GM18499 (cell line): Measurements from ENCODE around the gene CPNE1.

Source experiments
- ATAC-seq: cut with Tn5 transposase; IDR thresholded peaks from one replicate; pipeline ENCODE4 v1.9.1; 2021; ENCODE audit warnings: moderate number of reproducible peaks; ENCODE audit not compliant: insufficient read depth, unreplicated experiment

CPNE1 gene

DNA sequence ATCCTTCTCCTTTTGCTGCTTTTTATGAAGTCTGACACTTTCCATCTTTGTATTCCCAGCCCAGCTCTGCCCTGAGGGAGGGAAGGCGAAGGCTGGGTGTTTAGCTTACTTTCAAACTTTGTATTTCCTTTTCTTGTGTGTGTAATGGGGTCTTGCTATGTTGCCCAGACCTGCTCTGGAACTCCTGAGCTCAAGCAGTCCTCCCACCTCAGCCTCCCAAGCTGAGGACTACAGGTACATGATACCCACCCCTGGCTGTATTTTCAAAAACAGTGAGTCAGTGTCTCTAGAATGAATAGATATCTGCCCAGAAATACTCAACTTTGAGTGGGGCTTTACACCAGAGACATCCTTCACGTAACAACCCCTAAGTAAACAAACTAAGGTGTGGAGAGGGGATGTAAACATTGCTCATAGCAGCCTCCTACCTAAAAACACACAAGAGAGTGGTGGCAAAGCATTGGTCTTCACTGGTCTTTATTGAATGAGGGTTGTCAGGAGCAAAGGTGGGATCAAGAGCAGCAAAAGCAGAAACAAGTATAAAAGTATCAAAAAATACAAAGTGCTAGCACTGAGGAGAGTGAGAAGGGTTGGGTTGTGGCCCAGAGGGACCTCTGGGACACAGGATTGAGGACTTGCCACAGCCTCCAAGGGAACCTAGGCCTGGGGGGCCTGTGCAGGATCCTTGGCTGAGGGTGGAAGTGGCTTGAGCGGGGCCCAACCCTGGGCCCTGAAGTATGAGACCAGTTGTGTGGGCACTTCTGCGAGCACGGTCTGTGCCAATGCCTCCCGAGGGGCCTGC, 38.9 kb downstream of the CPNE1 start:
- ATAC-seq, result no peak

DNA sequence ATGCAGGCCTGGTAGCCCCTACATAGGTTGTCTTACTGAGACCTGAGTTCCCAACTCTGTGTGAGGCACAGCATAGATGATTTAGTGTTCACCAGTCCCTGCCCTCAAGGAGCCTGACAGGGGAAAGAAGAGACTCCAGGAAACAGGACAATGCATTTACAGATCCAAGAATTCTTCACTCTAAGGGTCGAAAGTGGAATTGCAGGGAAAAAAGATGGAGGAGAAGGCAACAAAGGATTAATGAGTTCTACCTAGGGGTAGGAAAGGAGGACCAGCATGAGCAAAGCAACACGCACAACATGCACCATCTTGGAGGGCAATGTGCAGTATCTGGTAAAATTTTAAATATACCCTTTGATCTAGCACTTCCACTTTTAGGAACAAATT, 43.1 kb downstream of the CPNE1 start:
- ATAC-seq, result no peak

DNA sequence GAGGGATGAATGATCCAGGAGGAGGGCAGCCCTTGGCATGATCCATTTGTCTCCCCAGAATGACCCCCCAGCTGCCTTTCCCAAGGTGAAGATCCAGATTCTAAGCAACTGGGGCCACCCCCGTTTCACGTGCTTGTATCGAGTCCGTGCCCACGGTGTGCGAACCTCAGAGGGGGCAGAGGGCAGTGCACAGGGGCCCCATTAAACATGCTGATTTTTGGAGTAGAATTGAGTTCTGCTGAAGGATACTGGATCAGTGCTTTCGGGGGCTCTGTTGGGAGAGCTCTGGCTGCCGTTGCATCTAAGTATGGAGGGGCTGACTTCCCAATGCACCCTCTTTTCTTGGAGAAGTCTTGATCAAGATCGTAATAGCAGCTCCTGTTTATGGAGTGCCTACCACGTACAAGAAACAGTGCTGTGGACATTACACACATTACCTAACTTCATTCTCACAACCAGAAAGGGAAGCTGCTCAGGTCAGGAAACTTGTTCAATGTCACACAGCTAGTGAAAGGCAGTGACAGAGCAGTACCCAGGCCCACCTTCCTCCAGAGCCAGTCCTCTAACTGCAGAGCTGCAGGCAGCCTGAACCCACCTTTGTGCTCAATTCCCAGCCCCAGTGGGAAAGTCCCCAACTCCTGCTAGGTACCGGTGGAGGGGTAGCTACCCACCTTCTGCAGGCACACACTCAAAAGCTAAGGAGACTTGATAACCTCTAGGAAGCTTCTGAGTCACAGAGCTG, 43.7 kb downstream of the CPNE1 start:
- no peak for ATAC-seq

DNA sequence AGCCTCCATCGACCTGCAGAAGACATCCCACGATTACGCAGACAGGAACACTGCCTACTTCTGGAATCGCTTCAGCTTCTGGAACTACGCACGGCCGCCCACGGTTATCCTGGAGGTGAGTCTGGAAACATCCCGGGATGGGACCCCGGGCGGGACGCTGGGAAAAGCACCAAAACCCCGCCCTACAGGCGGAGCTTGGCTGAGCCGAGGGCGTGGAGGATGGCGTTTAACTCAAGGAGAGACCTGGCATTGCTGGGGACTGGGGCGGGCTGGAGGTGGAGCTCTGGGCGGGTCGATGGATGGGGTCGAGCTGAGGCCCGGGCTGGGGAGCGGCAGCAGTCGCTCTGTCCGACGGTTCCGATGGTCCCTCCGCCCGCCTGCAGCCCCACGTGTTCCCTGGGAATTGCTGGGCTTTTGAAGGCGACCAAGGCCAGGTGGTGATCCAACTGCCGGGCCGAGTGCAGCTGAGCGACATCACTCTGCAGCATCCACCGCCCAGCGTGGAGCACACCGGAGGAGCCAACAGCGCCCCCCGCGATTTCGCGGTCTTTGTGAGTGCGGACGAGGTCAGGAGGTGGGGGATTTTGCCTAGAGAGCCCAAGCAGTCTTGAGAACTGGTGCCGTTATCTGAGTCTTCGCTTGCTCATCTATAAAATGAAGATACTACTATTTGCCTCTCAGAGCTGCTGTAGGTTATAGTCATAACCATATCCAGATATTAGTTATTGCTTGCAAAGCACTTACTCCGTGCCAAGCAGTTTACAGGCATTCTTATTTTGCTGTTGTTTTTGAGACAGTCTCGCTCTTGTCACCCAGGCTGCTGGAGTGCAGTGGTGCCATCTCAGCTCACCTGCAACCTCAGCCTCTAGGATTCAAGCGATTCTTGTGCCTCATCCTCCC, 45.3 kb downstream of the CPNE1 start:
- ATAC-seq, result no peak

DNA sequence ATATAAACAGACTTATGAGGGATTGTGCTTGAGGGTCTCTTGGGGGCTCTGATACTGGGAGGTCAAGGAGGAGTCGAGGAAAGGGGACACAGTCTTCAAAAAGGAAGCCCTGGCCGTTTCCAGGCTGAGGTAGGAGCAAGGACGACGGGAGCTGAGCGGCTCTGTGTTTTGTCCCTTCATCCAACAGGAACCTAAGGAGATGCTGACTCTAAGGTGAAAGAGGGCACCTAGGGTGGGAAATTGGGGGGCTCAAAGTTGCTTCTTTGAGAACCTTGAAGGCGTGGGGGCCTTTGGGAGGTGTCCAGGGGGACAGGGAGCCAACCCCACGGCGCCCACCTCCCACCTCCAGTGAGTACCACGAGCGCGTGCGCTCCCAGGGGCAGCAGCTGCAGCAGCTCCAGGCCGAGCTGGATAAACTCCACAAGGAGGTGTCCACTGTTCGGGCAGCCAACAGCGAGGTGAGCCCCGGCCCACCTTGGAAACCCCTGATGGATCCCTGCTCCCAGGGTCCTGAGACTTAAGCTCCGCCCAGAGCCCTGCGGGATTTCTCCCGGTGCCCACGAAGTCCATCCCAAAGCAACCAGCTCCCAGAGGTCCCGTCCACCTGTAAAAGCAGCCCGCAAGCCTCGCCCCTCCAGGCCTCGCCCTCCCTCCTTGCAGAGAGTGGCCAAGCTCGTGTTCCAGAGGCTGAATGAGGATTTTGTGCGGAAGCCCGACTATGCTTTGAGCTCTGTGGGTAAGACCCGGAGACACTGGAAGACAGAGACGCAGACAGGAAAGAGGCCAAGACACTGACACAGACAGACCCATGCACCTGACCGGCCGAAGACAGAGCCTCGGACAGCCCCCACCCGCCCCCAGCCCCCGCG, 46.2 kb downstream of the CPNE1 start:
- ATAC-seq, result no peak

DNA sequence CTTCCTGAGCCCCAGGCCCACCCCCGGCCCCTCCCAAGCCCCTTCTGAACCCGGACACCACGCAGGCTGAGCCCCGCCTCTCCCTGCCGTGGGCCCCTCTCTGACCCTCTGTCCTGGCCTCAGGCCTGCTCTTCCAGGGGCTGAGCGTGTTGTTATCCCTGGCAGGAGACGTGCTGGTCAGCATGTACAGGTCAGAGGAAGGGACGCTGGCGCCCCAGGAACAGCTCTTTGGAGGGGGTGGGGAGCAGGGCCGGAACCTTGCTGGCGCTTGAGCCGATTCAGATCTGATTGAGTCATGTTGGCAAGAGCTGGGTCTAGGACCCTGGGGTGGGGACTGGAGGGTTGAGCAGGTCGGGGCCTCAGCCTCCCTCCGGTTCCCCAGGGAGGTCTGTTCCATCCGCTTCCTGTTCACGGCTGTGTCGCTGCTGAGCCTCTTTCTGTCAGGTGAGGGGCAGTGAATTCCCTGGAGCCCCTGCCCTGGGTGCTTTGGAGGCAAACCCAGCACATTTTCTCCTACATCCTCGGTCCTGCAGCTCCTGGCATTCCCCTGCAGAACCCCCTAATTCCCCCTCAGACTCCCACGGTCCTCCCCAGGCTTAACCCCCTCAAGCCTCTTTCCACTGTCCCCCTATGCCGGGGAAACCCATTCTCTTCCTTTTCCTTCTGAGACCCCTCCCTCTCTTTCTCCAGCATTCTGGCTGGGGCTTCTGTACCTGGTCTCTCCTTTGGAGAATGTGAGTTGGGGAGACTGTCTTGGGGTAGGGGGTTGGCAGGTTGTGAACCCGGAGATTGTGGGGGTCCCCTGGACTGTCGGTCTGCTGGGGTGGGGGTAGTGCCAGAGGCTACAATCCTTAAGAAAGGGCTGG, 47.1 kb downstream of the CPNE1 start:
- ATAC-seq, result no peak

DNA sequence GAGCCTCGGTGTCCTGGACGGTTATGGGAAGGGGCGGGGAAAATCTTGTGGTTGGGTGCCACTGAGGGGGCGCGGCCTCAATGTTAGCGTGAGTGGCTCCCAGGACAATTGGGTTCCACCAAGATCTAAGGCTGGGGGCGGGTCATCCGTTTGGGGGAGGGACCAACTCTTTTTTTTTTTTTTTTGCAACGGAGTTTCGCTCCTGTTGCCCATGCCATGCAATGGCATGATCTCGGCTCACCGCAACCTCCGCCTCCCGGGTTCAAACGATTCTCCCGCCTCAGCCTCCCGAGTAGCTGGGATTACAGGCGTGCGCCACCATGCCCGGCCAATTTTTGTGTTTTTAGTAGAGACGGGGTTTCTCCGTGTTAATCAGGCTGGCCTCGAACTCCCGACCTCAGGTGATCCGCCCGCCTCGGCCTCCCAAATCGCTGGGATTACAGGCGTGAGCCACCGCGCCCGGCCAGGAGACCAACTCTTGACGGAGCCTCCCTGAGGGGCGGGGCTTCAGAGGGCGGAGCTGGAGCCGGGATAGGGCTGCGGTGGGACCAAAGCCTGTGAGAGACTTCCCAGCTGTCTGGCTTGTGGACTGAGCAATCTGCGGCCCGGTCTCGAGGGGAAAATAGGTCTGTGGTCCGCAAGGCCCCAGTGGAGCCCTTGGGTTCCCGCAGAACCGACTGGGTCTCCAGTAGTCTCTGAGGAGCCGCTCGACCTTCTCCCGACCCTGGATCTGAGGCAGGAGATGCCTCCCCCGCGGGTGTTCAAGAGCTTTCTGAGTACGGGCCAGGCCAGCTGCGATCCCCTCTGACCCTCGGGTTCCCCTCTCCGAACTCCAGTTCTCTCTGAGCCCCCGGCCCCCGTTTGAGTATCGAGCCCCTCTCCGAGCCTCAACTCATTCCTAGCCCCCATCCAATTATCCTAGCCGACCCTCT, 48.0 kb downstream of the CPNE1 start:
- ATAC-seq, result peak; percentile 64

DNA sequence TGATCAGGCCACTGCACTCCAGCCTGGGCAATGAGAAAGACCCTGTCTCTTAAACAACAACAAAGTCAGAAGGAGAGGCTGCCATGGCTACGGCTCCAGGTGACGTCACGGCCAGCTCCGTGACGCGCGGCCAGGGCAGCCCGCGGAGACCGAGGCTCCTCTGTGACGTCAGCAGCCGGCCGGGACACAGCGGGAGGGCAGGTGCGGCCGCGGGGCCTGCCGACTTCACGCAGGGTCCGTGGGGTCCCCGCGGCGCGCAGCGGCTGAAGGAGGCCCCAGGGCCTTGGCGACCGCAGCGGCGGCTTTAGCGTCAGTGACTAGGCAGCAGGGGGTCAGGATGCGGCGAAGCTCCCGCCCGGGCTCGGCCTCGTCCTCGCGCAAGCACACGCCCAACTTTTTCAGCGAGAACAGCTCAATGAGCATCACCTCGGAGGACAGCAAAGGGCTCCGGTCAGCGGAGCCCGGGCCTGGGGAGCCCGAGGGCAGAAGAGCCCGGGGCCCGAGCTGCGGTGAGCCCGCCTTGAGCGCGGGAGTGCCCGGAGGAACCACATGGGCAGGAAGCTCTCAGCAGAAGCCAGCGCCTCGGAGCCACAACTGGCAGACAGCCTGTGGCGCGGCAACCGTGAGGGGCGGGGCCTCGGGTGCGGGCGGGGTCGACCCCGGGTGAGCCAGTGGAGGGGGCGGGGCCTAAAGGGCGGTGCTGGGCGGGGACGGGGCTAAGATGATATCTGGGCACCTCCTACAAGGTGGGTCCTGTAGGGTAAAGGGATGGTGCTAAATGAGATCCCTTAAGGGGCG, 48.8 kb downstream of the CPNE1 start, which contains the start of gene SPAG4:
Gene SPAG4 (plus strand): TSS at position 163 of the 798 bp plus-strand sequence. CDS start 175 bp downstream, at position 338.
- ATAC-seq, result peak; percentile 4

DNA sequence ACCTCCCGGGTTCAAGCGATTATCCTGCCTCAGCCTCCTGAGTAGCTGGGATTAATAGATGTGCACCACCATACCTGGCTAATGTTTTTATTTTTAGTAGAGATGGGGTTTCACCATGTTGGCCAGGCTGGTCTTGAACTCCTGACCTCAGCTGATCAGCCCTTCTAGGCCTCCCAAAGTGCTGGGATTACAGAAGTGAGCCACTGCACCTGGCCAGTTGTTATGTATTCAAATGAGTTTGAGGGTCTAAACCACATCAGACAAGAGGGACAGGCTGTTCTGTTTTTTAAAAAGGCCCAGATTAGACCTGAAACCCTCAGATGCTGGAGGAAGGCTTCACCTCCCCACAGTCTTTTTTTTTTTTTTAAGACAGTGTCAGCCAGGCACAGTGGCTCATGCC, 53.2 kb downstream of the CPNE1 start:
- no peak for ATAC-seq

DNA sequence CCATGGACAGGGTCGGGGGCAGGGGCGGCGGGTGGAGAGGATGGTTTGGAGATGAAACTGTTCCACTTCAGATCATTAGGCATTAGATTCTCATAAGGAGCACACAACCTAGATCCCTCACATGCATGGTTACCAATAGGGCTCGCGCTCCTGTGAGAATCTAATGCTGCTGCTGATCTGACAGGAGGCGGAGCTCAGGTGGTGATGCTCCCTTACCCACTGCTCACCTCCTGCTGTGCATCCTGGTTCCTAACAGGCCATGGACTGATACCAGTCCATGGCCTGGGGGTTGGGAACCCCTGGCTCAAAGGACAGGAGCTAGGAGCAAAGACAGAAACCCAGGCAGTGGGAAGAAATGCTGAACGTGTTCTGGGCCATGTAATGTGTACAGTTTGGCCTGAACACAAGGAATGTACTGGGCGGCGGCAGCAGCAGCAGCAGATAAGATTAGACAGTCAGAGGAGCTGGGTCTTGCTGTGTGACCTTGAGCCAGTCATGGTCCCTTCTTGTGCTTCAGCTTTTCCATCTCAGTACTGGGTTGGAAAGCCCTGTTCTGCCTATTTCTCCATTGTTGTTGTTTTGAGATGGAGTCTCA, 53.8 kb downstream of the CPNE1 start:
- no peak for ATAC-seq

DNA sequence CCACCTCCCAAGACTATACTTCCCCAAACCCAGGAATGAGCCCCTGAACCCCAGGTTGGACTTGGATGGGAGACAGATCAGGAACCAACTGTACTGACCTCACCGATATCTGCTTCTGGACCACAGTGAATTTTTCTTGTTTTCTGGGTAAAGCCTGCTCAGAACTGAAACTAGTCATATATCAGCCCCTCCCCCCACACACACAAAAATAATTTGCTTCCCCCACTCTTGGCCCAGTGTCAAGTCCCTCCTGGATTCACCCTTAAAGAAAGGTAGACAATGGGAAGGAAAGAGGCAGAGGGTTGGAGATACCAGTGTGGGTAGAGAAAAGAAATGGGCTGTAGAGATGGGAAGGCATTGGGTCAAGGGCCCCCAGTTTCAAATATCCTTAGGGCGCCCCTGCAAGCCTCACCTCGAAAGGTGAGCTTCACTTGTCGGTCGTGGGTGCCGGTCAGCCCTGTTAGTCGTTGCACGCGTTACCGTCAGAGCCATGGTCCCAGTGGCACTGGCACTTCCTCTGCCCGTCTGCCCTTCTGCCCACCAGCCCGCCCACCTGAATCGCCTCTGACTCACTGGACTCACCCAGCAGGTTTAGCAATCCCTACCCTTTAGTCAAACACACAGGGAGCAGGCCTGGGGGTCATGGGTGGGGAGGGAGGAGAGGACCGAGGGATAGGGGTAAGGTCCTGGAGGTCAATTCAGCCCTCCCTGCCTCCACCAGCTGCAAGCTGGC, 57.5 kb downstream of the CPNE1 start:
- no peak for ATAC-seq

DNA sequence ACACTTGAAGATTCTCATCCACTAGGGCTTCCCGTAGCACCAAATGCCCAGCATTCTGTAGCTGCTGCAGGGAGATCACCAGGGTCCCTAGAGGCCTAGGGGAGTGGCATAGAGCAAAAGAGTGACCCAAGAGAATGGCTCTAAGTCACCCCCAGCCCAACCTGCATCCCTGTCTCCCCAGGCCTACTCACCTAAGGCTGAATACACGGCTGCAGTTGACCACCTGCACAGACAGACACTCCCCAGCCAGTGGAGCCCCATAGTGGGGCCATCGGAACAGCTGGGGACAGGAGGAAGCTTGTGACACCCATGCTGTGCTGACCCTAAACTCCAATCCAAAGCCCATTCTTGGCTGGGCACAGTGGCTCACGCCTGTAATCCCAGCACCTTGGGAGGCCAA, 58.6 kb downstream of the CPNE1 start:
- ATAC-seq, result no peak

DNA sequence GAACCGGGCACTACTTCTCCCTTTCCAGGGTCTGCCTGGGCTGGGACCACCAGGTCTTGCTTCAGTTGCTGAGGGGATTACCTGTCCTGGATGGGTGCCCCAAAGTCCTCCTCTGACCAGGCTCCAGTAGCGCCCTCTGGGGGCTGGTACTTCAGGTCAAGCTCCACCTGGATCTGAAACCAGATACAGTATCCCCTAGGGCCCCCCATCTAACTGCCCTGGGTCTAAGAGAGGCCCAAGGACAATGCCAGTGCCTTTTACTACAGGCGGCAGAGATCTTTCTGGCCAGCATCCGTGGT, 60.3 kb downstream of the CPNE1 start:
- ATAC-seq, result no peak

DNA sequence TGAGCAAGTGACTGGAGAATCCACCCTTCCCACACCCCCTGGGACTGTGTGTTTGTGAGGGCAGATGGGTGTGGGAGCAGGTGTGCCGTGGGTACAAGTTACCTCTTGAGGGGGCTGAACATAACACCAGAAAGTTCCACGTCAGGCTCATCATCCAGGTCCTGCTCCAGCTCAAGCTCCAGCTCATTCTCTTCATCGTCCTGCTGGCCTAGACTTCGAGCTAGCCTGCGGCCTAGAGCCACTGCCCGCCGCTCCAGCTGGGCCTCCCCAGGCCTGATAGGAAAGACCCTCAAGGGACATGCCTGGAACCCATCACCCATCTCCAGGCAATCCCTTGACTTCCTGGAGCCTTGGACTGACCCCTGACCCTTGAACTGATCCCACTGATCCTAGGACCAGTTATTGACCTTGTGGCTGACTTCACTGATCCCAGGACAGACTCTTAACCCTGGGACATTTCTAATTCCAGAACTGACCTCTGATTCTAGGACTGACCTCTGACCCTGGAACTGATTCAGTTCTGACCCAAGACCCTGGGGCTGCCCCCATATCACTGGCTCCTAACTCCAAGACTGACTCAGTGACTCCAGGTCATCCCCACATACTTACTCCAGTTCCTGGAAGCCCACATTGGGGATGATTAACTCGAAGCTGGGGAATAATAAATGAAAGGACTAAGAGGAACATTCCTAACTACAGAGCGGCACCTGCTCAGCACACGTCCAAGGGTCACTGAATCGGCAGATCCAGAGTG, 60.8 kb downstream of the CPNE1 start:
- no peak for ATAC-seq

DNA sequence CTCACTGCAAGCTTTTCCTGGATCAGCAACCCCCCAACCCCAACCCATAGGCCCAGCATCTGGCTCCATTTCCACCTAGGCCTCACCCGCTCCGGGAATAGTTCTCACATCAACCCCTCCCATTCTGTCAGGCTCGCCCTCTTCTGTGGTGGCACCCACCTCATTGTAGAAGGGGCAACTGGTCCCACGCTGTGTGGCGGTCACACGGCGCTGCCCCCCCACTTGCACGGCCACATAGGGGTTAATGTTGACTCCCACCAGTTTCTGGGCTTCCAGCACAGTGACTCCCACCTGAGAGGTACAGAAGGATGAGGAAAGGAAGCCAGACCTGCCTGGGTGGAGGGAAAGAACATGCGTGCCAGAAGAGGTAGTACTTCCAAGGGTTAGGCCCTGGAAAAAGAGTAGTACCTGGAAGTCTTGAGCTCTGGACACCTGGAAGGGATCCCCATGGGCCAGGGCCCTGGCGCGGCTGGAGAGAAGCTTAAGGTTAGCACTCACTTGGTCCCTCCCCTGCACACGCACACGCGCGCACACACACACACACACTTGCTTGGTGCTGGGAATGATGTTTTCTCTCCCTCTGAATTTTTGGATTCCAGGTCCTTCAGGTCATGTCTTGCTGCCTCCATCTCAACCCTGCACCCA, 61.7 kb downstream of the CPNE1 start:
- ATAC-seq, result no peak
